Thyroid gland (tissue), 4 donors: ENCODE data around the gene RPS6KC1.

Source experiments
- CTCF ChIP-seq, 6 experiments: fragments of 200-600 bp in 3 of 6; fragments of 450-650 bp in 3 of 6; sonication (generic) in 3 of 6; IDR thresholded peaks; one replicate each; pipeline ENCODE4 v1.5.1; 2016 to 2019; ENCODE audit warnings: antibody characterized with exemption in 6 of 6, mild to moderate bottlenecking in 2 of 6, inconsistent platforms in 1 of 6, moderate library complexity in 1 of 6
- POLR2A ChIP-seq, 2 donors: fragments of 450-650 bp; IDR thresholded peaks; one replicate each; pipeline ENCODE4 v1.6.1; 2017; ENCODE audit warnings: antibody characterized with exemption in 2 of 2, mild to moderate bottlenecking in 2 of 2, moderate library complexity in 1 of 2

GRCh38 chr1:213244664-213245091, 193.6 kb downstream of the RPS6KC1 start:
- TF ChIP-seq CTCF (IDR thresholded peaks at IDR 0.05) (peak; percentile 39 to 83 (median 69)), POLR2A (IDR thresholded peaks at IDR 0.05) (no peak)
